Keratinocyte (primary cell): ENCODE data around the gene NDUFV1. TPM values are rescaled to one million over a fixed set of nuclear protein-coding genes. Genes with fewer than 3 reads are reported as not detected.

Source experiments
- DNase-seq: peaks from one replicate; pipeline ENCODE4 v3.0.0-alpha.2; 2011; ENCODE audit warnings: low read depth, missing footprints, low spot score
- FAIRE-seq: peaks from 2 replicates; lab custom pipeline; 2011; peaks lifted over from hg19 to GRCh38; lab: Jason Lieb, UNC
- H2AFZ ChIP-seq: 2 replicates; pipeline ENCODE4 v1.6.0; 2012; ENCODE audit warnings: low read length, control low read depth, inconsistent platforms; ENCODE audit not compliant: control insufficient read depth
- H3K27ac ChIP-seq: 2 replicates; pipeline ENCODE4 v1.5.1; 2011; ENCODE audit warnings: low read length; ENCODE audit not compliant: control insufficient read depth, insufficient read depth
- H3K27me3 ChIP-seq: 3 replicates; pipeline ENCODE4 v1.6.0; 2011; ENCODE audit warnings: low read length; ENCODE audit not compliant: control insufficient read depth, insufficient read depth; ENCODE audit errors: extremely low read depth
- H3K36me3 ChIP-seq, 2 experiments: 2 replicates in 1 of 2; 3 replicates in 1 of 2; pipeline ENCODE4 v1.5.1; 2011; ENCODE audit warnings: low read length in 2 of 2, mild to moderate bottlenecking in 1 of 2; ENCODE audit not compliant: control insufficient read depth in 2 of 2, insufficient read depth in 2 of 2; ENCODE audit errors: extremely low read depth in 1 of 2
- H3K4me1 ChIP-seq: 3 replicates; pipeline ENCODE4 v1.5.1; 2011; ENCODE audit warnings: low read length; ENCODE audit not compliant: control insufficient read depth, insufficient read depth; ENCODE audit errors: extremely low read depth
- H3K4me2 ChIP-seq: 3 replicates; pipeline ENCODE4 v1.6.0; 2011; ENCODE audit warnings: low read depth, low read length; ENCODE audit not compliant: control insufficient read depth, insufficient read depth; ENCODE audit errors: extremely low read depth
- H3K4me3 ChIP-seq, 3 experiments: fragments of 200-600 bp in 1 of 3; sonication (generic) in 1 of 3; 2 replicates in 2 of 3; 3 replicates in 1 of 3; pipeline ENCODE4 v1.5.1; 2011 to 2016; ENCODE audit warnings: low read length in 3 of 3, mild to moderate bottlenecking in 3 of 3, control low read depth in 2 of 3, inconsistent platforms in 1 of 3, low read depth in 1 of 3, mixed read lengths in 1 of 3, mixed run types in 1 of 3, moderate library complexity in 1 of 3; ENCODE audit not compliant: control insufficient read depth in 2 of 3, insufficient read depth in 2 of 3; ENCODE audit errors: extremely low read depth in 1 of 3
- H3K79me2 ChIP-seq: 2 replicates; pipeline ENCODE4 v1.6.0; 2012; ENCODE audit warnings: low read length; ENCODE audit not compliant: control insufficient read depth, insufficient read depth
- H3K9ac ChIP-seq: 3 replicates; pipeline ENCODE4 v1.6.0; 2011; ENCODE audit warnings: low read length; ENCODE audit not compliant: control insufficient read depth, insufficient read depth; ENCODE audit errors: extremely low read depth
- H3K9me1 ChIP-seq: 3 replicates; pipeline ENCODE4 v1.6.0; 2011; ENCODE audit warnings: low read length; ENCODE audit not compliant: control insufficient read depth, insufficient read depth; ENCODE audit errors: extremely low read depth
- H3K9me3 ChIP-seq: 2 replicates; pipeline ENCODE4 v1.5.1; 2012; ENCODE audit warnings: low read depth, low read length; ENCODE audit not compliant: control insufficient read depth
- H4K20me1 ChIP-seq: 3 replicates; pipeline ENCODE4 v1.6.0; 2011; ENCODE audit warnings: low read length; ENCODE audit not compliant: control insufficient read depth, insufficient read depth; ENCODE audit errors: extremely low read depth
- CTCF ChIP-seq, 3 experiments: IDR thresholded peaks in 1 of 3; conservative IDR thresholded peaks in 1 of 3; optimal IDR thresholded peaks in 1 of 3; 2 replicates in 2 of 3; 3 replicates in 1 of 3; pipeline versions ENCODE3 to v1.5.1; 2011; ENCODE audit warnings: low read length in 3 of 3, mild to moderate bottlenecking in 3 of 3, moderate library complexity in 2 of 3, control low read depth in 1 of 3, inconsistent platforms in 1 of 3; ENCODE audit not compliant: insufficient read depth in 2 of 3; ENCODE audit errors: extremely low read depth in 1 of 3
- EZH2 ChIP-seq: IDR thresholded peaks from one replicate; pipeline ENCODE4 v1.6.1; 2012; ENCODE audit warnings: inconsistent platforms, mild to moderate bottlenecking, low read length, moderate library complexity
- dilution Hi-C: fragments of 300-500 bp; cut with MboI; formaldehyde crosslinking; loops from one replicate; pipeline ENCODE4 v1.7.0; 2020; ENCODE audit warnings: low sequenced_read_pairs; ENCODE audit not compliant: extremely low pct_ligation_motif_present
- polyA plus RNA-seq, 5 experiments: library from polyadenylated mRNA; depleted of rRNA in 3 of 5; stranded (reverse) in 3 of 5; stranded (forward) in 1 of 5; unstranded in 1 of 5; fragments of >200 nt; gene quantifications; 1 replicate in 1 of 5; 2 replicates in 3 of 5; 3 replicates in 1 of 5; pipeline versions ENCODE4 v1.2.1 to v1.2.3, GENCODE V29; 2011 to 2012; ENCODE audit warnings: missing spikeins in 2 of 5, low read depth in 1 of 5, low replicate concordance in 1 of 5

NDUFV1 gene
- polyA plus RNA-seq, 1 donor (not counting 4 experiments of a cell fraction or from before 2014, with no cell fraction given) = 102 TPM

DNA sequence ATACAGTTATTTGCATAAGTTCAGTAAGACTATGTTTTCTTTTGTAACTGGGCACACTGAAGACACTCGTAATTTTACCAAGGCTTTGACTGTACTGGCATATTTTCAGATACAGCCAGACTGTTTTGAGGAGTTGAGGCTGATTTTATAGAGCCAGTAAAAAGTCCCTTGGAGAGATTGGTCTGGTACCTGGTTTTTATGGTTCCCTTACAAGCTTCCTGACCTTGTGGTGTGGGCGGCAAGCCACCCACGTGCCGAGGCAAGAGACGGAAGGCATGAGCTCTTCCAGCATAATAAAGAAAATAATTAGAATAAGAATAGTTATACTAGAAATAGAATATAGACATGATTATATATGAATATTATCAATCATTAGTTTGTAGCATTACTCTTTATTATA lies 34.4 kb upstream of the NDUFV1 start:
- Histone ChIP-seq H3K4me1 (no peaks in the 10 kb centered on the region), H4K20me1 (no peaks in the 10 kb centered on the region), H3K9me3 (no peaks in the 10 kb centered on the region), H3K27me3 (no peaks in the 10 kb centered on the region), H3K79me2 (no peaks in the 10 kb centered on the region), H2AFZ (no peak overlapping the region), H3K9ac (no peak overlapping the region), H3K36me3 (no peaks in the 10 kb centered on the region), H3K27ac (no peak overlapping the region), H3K4me3 (no peak overlapping the region), H3K4me2 (no peak overlapping the region), H3K9me1 (no peaks in the 10 kb centered on the region)
- no peak for DNase-seq
- dilution Hi-C loops = no loop called here
- TF ChIP-seq EZH2 = no peak
- no peak for TF ChIP-seq CTCF (optimal IDR thresholded peaks at IDR 0.05 in 1 of 3, IDR thresholded peaks at IDR 0.05 in 1 of 3, conservative IDR thresholded peaks at IDR 0.05 in 1 of 3; ENCODE audit: extremely low read depth in 1 of 3, insufficient read depth in 2 of 3, low read length in 3 of 3)
- no peak for FAIRE-seq

GRCh38 chr11:67572747-67573419 lies 33.9 kb upstream of the NDUFV1 start:
- H2AFZ ChIP-seq = no peak overlapping the region
- H3K27ac ChIP-seq = no peak overlapping the region
- H3K9me1 ChIP-seq = no peaks in the 10 kb centered on the region
- dilution Hi-C loops = no loop called here
- H3K4me1 ChIP-seq = no peaks in the 10 kb centered on the region
- H4K20me1 ChIP-seq = no peaks in the 10 kb centered on the region
- H3K27me3 ChIP-seq = no peaks in the 10 kb centered on the region
- TF ChIP-seq EZH2 (no peak), CTCF (optimal IDR thresholded peaks at IDR 0.05 in 1 of 3, IDR thresholded peaks at IDR 0.05 in 1 of 3, conservative IDR thresholded peaks at IDR 0.05 in 1 of 3; ENCODE audit: extremely low read depth in 1 of 3, insufficient read depth in 2 of 3, low read length in 3 of 3) (peak; percentile 53 to 81 (median 54))
- FAIRE-seq (peak; percentile 13), DNase-seq (no peak)
- no peak overlapping the region for H3K4me2 ChIP-seq
- H3K9me3 ChIP-seq = no peaks in the 10 kb centered on the region
- H3K36me3 ChIP-seq = no peaks in the 10 kb centered on the region
- H3K4me3 ChIP-seq = no peak overlapping the region
- H3K79me2 ChIP-seq = no peaks in the 10 kb centered on the region
- no peak overlapping the region for H3K9ac ChIP-seq
